Activated CD8-positive, alpha-beta memory T cell treated with anti-CD3 and anti-CD28 coated beads for 36 hours (primary cell): ENCODE data around the gene PUM2. TPM values are rescaled to one million over a fixed set of nuclear protein-coding genes. Genes with fewer than 3 reads are reported as not detected.
"Not testable (repeated sequence)": the region's sequence is repeated elsewhere in the genome, so short reads cannot be mapped to it uniquely, and the experiment has no call there.

ENCODE experiments used
- CTCF ChIA-PET: fragments of 350-600 bp; sonication (Branson Sonifier 250); formaldehyde crosslinking; loops from one replicate; lab custom pipeline; 2021; ENCODE audit warnings: antibody characterized with exemption; lab: Charles Lee
- POLR2A ChIA-PET: fragments of 350-600 bp; sonication (Branson Sonifier 250); formaldehyde crosslinking; loops from one replicate; lab custom pipeline; 2021; ENCODE audit warnings: antibody characterized with exemption; lab: Charles Lee
- total RNA-seq, 2 experiments: library from RNA; stranded (reverse); gene quantifications; one replicate each; pipeline ENCODE4 v1.2.3, GENCODE V29; 2021

PUM2 gene
- 100 to 1,000 TPM; 118 TPM for total RNA-seq

DNA sequence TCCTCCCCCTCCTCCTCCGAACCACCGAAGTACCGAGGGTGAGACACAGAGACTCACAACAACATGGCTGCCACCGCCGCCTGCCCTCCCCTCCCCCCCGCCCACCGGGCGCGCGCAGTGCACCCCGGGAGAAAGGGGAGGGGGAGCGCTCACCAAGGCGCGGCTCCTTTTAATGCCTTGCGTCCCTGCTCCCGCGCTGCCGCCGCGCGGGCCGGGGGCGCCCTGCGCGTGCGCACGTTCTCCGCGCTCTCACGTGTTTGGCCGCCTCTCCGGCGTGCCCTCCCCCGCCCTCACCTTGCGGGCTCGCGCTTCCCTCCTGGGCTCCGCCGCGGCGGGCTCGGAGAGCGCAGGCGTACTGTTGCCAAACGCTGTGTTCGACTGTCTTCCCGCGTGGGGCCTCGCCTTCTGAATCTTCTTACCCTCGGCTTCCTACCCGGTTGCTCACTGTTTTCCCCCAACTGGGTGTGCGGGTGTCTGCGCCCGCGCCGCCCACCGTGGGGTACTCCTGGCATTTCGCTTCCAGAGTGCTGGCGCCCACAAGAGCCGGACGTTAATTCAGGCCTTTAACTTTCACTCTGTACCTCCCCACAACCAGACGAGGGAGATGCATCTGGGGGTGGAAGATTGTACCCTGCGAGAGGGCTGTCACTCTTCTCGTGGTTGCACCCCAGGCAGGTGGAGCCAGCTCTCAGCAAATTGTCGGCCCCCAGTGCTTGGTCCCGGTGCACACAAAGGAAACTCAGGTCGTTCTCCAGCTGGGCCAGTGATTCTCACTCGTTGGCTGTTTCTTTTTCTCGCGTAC is at the start of gene PUM2:
Gene PUM2 (minus strand): TSS at position 92 of the 802 bp plus-strand sequence. CDS start 23,484 bp downstream, outside the sequence.
- ChIA-PET POLR2A (interaction anchor here (0.9 to 1.3 kb wide), 5 partner anchors 15 to 471 kb away, joined by 3 to 9 read pairs (median 4); partner anchors contain the start of gene RHOB), CTCF (interaction anchor here (1.1 to 1.4 kb wide), 3 partner anchors 10 to 300 kb away, joined by 3 to 7 read pairs (median 4); no protein-coding TSS in a partner anchor)

- ChIA-PET CTCF (interaction anchor here (2.6 kb wide), 1 partner anchor 11 kb away, joined by 7 read pairs; no protein-coding TSS in a partner anchor), POLR2A (no interaction called here)
Observed at GRCh38 chr2:20400306-20400705, 49.7 kb upstream of the PUM2 start.

DNA sequence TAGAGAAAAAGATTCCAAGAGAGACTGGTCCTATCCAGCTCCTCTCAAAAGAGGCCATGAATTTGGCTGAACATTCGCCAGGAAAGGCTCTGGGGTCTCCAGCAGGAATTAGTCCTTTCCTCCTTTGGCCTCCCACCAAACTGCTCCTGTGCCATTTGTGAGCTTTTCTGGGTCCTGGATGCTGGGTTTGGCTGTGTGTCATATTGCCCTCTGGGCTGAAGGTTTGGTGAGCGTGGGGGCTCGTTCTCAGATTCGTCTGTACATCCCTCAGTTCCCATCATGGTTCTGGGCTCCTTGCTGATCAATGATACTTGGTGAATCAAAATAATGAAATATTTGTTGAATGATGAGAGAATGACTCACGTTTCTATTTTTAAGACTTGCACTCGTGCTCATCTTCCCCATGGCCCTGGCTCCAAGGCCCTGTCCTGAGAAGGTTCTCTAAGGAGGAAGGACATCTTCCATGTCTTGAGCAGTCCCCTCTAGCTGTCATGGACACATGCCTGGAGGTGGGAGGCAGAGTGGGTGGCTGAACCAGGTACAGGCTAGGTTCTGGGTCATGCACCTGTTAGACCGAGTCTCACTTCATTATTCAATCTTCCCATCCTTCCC is 48.4 kb upstream of the PUM2 start:
- POLR2A ChIA-PET = no interaction called here
- CTCF ChIA-PET = interaction anchor here (2.6 kb wide), 1 partner anchor 12 kb away, joined by 7 read pairs; no protein-coding TSS in a partner anchor

DNA sequence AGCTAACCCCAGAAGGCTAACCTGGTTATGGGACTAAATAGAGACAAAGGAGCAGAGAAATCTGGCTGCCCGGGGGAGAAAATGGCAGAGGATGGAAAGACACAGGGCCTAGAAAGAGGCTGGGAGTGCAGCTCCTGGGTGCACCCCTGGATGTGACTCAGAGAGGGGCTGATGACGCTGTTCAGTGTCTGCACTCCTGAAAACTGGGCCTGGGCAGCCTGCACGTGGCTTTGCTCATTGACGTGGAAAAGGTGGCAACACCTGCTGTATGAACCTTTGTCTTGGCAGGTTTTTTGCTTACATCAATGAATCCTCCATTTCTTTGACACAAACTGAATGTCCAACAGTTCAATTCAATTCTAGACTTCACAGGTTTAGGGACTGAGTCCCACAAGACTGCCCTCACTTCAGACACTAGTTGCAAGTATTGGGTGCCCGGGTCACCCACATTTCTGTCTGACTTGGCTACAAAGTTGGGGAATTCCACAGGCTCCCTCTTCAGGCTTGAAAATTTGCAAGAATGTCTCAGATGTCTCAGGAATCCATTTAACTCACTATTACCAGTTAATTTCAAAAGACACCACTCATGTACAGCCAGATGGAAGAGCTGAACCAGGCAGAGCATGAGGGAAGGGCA is 47.3 kb upstream of the PUM2 start:
- POLR2A ChIA-PET = no interaction called here
- CTCF ChIA-PET = interaction anchor here (2.6 kb wide), 1 partner anchor 13 kb away, joined by 7 read pairs; no protein-coding TSS in a partner anchor

- CTCF ChIA-PET = interaction anchor here (1.0 kb wide), 1 partner anchor 15 kb away, joined by 3 read pairs; no protein-coding TSS in a partner anchor
Observed at GRCh38 chr2:20396356-20397000, 45.8 kb upstream of the PUM2 start.

DNA sequence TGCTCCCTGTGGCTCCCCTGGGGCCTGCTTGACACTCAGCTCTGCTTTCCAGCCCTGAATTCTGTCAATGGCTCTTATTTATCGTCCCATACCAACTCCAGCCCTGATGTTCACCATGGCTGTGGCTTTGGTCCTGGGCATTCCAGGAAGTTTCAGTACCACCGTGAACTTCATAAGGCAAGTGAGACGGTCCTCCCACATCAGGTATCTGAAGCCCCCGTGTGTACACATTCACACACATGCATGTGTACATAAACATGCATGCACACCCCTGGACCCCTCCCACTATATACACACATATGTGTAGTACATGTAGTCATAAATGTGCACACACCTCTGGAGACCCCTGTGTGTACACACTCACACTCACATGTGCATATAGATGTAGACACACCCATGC is 43.3 kb upstream of the PUM2 start:
- POLR2A ChIA-PET = no interaction called here
- CTCF ChIA-PET = no interaction called here

More at GRCh38 chr2:20396356-20397000, 45.8 kb upstream of the PUM2 start:
- POLR2A ChIA-PET = no interaction called here

- POLR2A ChIA-PET = no interaction called here
- CTCF ChIA-PET = no interaction called here
Observed at GRCh38 chr2:20391951-20392699, 41.5 kb upstream of the PUM2 start.

DNA sequence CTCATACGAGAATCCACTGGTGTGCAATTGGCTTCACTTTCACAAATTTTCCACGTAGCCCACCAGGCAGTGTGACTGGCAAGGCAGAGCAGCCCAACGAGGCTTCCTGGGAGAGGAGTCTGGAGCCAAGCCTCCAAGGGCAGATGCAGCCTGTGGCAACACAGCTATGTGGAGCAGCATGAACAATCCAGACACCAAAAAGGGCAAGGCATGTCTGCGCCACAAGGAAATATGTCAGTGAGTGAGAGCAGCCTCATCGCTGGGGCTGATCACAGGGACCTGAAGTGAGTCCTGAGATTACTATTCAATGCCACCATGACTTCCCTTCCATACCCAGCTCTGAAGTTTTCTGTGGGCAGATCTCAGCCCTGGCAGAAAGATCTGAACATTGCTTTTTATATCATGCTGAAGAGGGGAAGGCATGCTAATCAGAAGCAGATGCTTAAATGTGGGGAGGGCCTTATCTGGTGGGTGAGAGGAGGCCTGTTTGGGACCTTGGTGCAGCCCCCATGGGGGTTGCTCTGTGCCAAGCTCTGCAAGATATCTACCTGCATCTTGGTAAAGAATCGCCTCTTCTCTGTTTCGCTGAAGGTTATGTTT is 40.0 kb upstream of the PUM2 start:
- ChIA-PET CTCF (no interaction called here), POLR2A (no interaction called here)

- POLR2A ChIA-PET = no interaction called here
- CTCF ChIA-PET = no interaction called here
Observed at GRCh38 chr2:20384953-20385352, 34.3 kb upstream of the PUM2 start.

- CTCF ChIA-PET = interaction anchor here (1.4 kb wide), 1 partner anchor 260 kb away, joined by 4 read pairs; no protein-coding TSS in a partner anchor
- POLR2A ChIA-PET = no interaction called here
Observed at GRCh38 chr2:20382965-20383810, 32.5 kb upstream of the PUM2 start.

DNA sequence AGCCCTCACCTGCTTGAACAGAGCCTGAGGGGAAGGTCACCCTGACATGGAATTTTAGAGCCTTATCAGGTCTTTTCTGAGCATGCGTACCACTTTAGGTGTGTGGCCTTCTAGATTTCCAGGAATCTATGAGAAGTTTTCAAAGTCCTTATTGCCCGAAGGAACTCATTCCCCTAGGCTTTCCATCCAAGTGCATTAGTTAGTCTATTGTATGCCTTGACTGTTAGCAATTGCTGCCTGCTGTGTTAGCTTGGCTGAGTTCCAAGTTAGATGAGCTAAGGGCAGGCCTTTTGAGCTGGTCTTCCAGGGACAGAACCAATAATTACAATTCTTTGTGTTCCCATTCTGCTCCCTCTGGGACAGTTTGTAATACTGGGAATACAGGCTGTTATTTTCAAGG is 30.8 kb upstream of the PUM2 start:
- ChIA-PET CTCF (interaction anchor here (0.6 kb wide), 1 partner anchor 33 kb away, joined by 4 read pairs; no protein-coding TSS in a partner anchor), POLR2A (no interaction called here)

- ChIA-PET POLR2A (no interaction called here), CTCF (interaction anchor here (1.3 kb wide), 1 partner anchor 9 kb away, joined by 3 read pairs; no protein-coding TSS in a partner anchor)
Observed at GRCh38 chr2:20378891-20379519, 28.4 kb upstream of the PUM2 start.

DNA sequence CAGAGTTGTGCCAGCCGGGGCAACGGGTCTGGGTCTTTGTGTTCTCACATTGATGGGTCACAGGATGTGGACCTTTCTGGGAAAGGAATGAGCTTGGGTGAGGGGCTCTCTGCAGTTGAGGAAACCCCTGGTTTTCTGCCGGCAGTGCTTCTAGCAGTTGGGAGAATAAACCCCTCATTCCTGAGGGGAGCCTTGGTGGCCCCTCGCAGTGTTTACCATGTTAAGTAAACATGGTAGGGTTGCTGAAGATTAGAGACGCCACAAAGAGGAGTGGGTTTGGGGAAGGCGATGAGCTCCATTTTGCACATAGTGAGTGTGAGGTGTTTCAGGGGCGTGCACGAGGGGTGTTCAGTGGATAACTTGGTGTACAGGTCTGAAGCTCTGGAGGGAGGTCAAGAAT is 27.7 kb upstream of the PUM2 start:
- ChIA-PET POLR2A (no interaction called here), CTCF (interaction anchor here (1.3 kb wide), 1 partner anchor 8 kb away, joined by 3 read pairs; no protein-coding TSS in a partner anchor)

- POLR2A ChIA-PET = no interaction called here
- CTCF ChIA-PET = interaction anchor here (0.7 kb wide), 1 partner anchor 312 kb away, joined by 3 read pairs; no protein-coding TSS in a partner anchor
Observed at GRCh38 chr2:20377741-20378140, 27.1 kb upstream of the PUM2 start.

- POLR2A ChIA-PET = not testable (repeated sequence)
Observed at GRCh38 chr2:20374982-20375381, 24.3 kb upstream of the PUM2 start.

DNA sequence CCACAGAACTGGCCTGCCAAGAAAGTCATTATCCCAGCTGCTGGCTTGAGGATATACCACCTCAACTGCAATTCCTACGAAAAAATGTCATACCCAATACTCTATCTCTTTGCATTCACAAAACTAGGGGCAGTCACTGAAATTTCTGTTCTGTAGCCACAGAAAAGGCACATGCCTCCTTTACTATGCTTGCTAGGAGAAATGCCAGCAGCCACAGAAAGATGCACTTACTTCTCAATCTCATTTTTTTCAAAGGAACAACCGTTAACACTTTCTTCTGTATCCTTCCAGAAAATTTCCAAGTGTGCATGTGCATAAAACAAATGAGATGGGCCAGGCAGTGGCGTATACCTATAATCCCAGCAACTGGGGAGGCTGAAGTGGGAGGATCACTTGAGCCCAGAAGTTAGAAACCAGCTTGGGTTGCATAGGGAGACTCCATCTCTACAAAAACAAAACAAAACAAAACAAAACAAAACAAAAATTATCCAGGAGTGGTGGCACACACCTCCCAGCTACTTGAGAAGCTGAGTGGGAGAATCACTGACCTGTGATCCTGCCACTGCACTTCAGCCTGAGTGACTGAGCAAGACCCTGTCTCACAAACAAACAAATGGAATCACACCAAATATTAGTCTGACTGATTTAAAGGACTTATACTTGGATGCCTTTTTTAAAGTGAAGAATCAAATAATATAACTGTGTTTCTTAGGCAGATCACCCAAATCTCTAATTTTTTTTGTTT is 22.4 kb upstream of the PUM2 start:
- POLR2A ChIA-PET = interaction anchor here (0.7 kb wide), 1 partner anchor 37 kb away, joined by 4 read pairs; no protein-coding TSS in a partner anchor
- CTCF ChIA-PET = no interaction called here

More at GRCh38 chr2:20374982-20375381, 24.3 kb upstream of the PUM2 start:
- CTCF ChIA-PET = not testable (repeated sequence)
